ENCODE data around the gene ANKRD34C. TPM values are rescaled to one million over a fixed set of nuclear protein-coding genes. Genes with fewer than 3 reads are reported as not detected.

Gene ANKRD34C
- total and polyA plus RNA-seq, 2 of the 8 experiments (the other 6 are each of a cell fraction or from before 2014, with no cell fraction given) = 0.02 TPM; not detected in 1

GRCh38 chr15:79311901-79312553 lies 29.5 kb downstream of the ANKRD34C start:
- Histone ChIP-seq H3K9me3 (ENCODE audit: insufficient read depth in 2 of 2, low read depth in 1 of 2, low read length in 1 of 2) (no peaks in the 10 kb centered on the region), H3K36me3 (ENCODE audit: control insufficient read depth in 2 of 4, insufficient read depth in 4 of 4, low read length in 3 of 4) (peaks cover 19 to 33% (median 33%) of the 10 kb centered on the region in 4 experiments), H3K4me3 (ENCODE audit: extremely low read depth in 1 of 4, insufficient read depth in 2 of 4, low read depth in 3 of 4, low read length in 4 of 4) (peak overlapping the region; percentile 74 to 88 (median 80)), H4K5ac (ENCODE audit: insufficient read length, low read depth, low read length) (no peak overlapping the region), H4K8ac (ENCODE audit: extremely low read depth, insufficient read depth, low read length) (no peak overlapping the region), H4K91ac (replicated peaks; ENCODE audit: insufficient read length, low read length) (no peak overlapping the region), H3K56ac (replicated peaks; ENCODE audit: insufficient read length, low read depth, low read length) (no peak overlapping the region), H3K27ac (ENCODE audit: low read depth, low read length) (no peak overlapping the region), H2AK5ac (ENCODE audit: low read depth, low read length) (peak overlapping the region; percentile 16; the same call in 1 of the 2 replicates), H3K79me1 (ENCODE audit: low read depth, low read length) (peaks cover 3% of the 10 kb centered on the region; the same call in 1 of the 2 replicates), H2BK15ac (ENCODE audit: low read length) (no peak overlapping the region), H2AFZ (ENCODE audit: low read length) (no peak overlapping the region), H3K23ac (ENCODE audit: insufficient read length) (no peak overlapping the region), H3K4me2 (ENCODE audit: insufficient read depth in 1 of 2, low read depth in 2 of 2, low read length in 2 of 2) (peak overlapping the region; percentile 77 to 84), H3K14ac (ENCODE audit: insufficient read length) (no peak overlapping the region), H2BK12ac (ENCODE audit: low read depth, low read length) (no peak overlapping the region), H2BK5ac (ENCODE audit: low read depth, low read length) (no peak overlapping the region), H3K4me1 (replicated peaks in 1 of 4; ENCODE audit: control insufficient read depth in 3 of 4, insufficient read depth in 4 of 4, low read length in 3 of 4) (peaks cover 0 to 11% (median 5%) of the 10 kb centered on the region in 4 experiments; a peak in 4 of 7 replicates), H2BK20ac (ENCODE audit: low read length) (no peak overlapping the region), H4K20me1 (replicated peaks in 1 of 2; ENCODE audit: control insufficient read depth in 1 of 2, insufficient read depth in 2 of 2, low read length in 2 of 2) (peaks cover 0 to 2% of the 10 kb centered on the region in 2 experiments), H3K4ac (replicated peaks; ENCODE audit: insufficient read length, low read depth, low read length) (no peak overlapping the region), H3K23me2 (ENCODE audit: low read depth, low read length) (peaks cover 14% of the 10 kb centered on the region; the same call in 1 of the 2 replicates), H2BK120ac (replicated peaks; ENCODE audit: low read depth, low read length) (no peak overlapping the region), H3K27me3 (replicated peaks in 1 of 4; ENCODE audit: control insufficient read depth in 3 of 4, extremely low read depth in 1 of 4, insufficient read depth in 3 of 4, low read length in 3 of 4) (peaks cover 0 to 7% (median 2%) of the 10 kb centered on the region in 4 experiments; a peak in 3 of 7 replicates), H3K18ac (ENCODE audit: extremely low read depth, low read length) (no peak overlapping the region), H3K9ac (replicated peaks in 1 of 4; ENCODE audit: extremely low read depth in 1 of 4, low read depth in 3 of 4, low read length in 3 of 4) (peak overlapping the region in 3 of 4 experiments; percentile 3 to 72 (median 67); a peak in 5 of 7 replicates), H3K79me2 (ENCODE audit: control insufficient read depth in 1 of 2, insufficient read depth in 2 of 2, low read length in 2 of 2) (peaks cover 0 to 18% of the 10 kb centered on the region in 2 experiments; a peak in 2 of 4 replicates)
- FAIRE-seq (no peak), DNase-seq (ENCODE audit: low read depth in 1 of 2, low spot score in 2 of 2) (no peak)
- no peak for TF ChIP-seq JUN (IDR thresholded peaks at IDR 0.05; ENCODE audit: low read depth, low read length)
- TF ChIP-seq POLR2AphosphoS5 (IDR thresholded peaks at IDR 0.05; ENCODE audit: low read depth, low read length) = no peak
- no peak for TF ChIP-seq KDM4A (IDR thresholded peaks at IDR 0.05; ENCODE audit: low read depth, low read length, severe bottlenecking)
- TF ChIP-seq, protein P1, sequence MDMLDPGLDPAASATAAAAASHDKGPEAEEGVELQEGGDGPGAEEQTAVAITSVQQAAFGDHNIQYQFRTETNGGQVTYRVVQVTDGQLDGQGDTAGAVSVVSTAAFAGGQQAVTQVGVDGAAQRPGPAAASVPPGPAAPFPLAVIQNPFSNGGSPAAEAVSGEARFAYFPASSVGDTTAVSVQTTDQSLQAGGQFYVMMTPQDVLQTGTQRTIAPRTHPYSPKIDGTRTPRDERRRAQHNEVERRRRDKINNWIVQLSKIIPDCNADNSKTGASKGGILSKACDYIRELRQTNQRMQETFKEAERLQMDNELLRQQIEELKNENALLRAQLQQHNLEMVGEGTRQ (IDR thresholded peaks at IDR 0.05; ENCODE audit: low read length) = no peak
- TF ChIP-seq SIN3A (conservative IDR thresholded peaks at IDR 0.05 in 1 of 2, IDR thresholded peaks at IDR 0.05 in 1 of 2; ENCODE audit: low read depth in 1 of 2, low read length in 2 of 2) = no peak
- no peak for TF ChIP-seq TAF7 (optimal IDR thresholded peaks at IDR 0.05; ENCODE audit: borderline replicate concordance, low read depth, low read length)
- TF ChIP-seq ATF2 (IDR thresholded peaks at IDR 0.05; ENCODE audit: low read length) = no peak
- POLR2A ChIA-PET (ENCODE audit: partially characterized antibody) = interaction anchor here (1.5 kb wide), 1 partner anchor 107 kb away, joined by 5 read pairs; no protein-coding TSS in a partner anchor
- WGBS, 2 experiments (ENCODE audit: extremely low coverage in 1 of 2, insufficient coverage in 1 of 2, insufficient read length in 1 of 2, insufficient replicate concordance in 2 of 2, low coverage in 1 of 2, low lambda C conversion rate in 2 of 2, missing lambda C conversion rate in 1 of 2) = 77% methylated on average over 8 of the region's 8 CpGs; no CpG with 5 or more reads in 1 of the 2 experiments
- CTCF ChIA-PET (ENCODE audit: partially characterized antibody) = interaction anchor here (1.2 to 1.4 kb wide), 4 partner anchors 10 to 284 kb away, joined by 3 to 4 read pairs (median 4); no protein-coding TSS in a partner anchor
